ENCODE measurements around the gene CAMSAP1. TPM values are rescaled to one million over a fixed set of nuclear protein-coding genes. Genes with fewer than 3 reads are reported as not detected.

Gene CAMSAP1
- total RNA-seq, 1 donor from 2014 or later = 62.4 TPM

DNA sequence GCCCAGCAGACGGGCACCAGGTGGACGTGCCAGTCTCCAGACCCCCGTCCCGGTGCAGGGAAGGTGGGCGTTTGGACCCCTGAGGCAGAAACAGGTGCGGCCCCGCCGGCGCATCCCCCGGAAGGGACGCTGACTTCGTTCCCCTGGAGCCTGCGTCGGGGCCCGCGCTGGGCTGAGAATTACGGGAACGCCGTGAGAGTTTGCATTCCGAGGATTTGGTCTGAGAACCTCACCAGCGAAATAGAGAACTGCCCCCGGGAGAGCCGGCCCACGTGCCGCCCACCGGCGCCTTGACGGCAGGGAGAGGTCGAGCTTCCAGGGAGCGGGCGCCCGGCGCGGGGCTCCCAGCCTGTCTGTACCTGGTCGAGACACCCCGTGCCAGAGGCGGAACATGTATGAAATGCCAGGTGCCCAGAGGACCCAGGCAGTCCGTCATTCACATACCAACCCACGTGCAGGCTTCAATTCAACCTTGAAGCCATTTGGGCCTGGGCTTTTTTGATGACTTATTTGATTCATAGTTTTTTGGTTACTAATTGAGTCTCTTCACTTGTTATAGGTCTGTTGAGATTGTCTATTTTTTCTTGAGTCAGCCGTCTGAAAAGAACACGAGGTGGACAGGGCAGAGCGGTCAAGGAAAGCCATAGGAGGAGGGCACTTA, 877 bp upstream of the CAMSAP1 start:
- TF ChIP-seq, protein P1, sequence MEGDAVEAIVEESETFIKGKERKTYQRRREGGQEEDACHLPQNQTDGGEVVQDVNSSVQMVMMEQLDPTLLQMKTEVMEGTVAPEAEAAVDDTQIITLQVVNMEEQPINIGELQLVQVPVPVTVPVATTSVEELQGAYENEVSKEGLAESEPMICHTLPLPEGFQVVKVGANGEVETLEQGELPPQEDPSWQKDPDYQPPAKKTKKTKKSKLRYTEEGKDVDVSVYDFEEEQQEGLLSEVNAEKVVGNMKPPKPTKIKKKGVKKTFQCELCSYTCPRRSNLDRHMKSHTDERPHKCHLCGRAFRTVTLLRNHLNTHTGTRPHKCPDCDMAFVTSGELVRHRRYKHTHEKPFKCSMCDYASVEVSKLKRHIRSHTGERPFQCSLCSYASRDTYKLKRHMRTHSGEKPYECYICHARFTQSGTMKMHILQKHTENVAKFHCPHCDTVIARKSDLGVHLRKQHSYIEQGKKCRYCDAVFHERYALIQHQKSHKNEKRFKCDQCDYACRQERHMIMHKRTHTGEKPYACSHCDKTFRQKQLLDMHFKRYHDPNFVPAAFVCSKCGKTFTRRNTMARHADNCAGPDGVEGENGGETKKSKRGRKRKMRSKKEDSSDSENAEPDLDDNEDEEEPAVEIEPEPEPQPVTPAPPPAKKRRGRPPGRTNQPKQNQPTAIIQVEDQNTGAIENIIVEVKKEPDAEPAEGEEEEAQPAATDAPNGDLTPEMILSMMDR (IDR thresholded peaks at IDR 0.05; ENCODE audit: unreplicated experiment) = no peak
- Mint-ChIP-seq H3K9me3 (peaks cover 17% of the 10 kb centered on the region), H3K36me3 (peaks cover 28% of the 10 kb centered on the region), H3K4me1 (peaks cover 42% of the 10 kb centered on the region), H3K27me3 (ENCODE audit: low read depth) (no peaks in the 10 kb centered on the region), H3K4me3 (peak overlapping the region; percentile 72), H3K27ac (peak overlapping the region; percentile 28)
- no peak for DNase-seq (ENCODE audit: low spot score in 2 of 2, unreplicated experiment in 2 of 2)

- TF ChIP-seq, protein P1 (IDR thresholded peaks at IDR 0.05; ENCODE audit: unreplicated experiment) = no peak
- peaks cover 17% of the 10 kb centered on the region for H3K9me3 Mint-ChIP-seq
- H3K36me3 Mint-ChIP-seq = peaks cover 26% of the 10 kb centered on the region
- no peaks in the 10 kb centered on the region for H3K27me3 Mint-ChIP-seq (ENCODE audit: low read depth)
- H3K4me1 Mint-ChIP-seq = peaks cover 49% of the 10 kb centered on the region
- no peak overlapping the region for H3K27ac Mint-ChIP-seq
- peak overlapping the region; percentile 38 for H3K4me3 Mint-ChIP-seq
- DNase-seq (ENCODE audit: low spot score in 2 of 2, unreplicated experiment in 2 of 2) = no peak
These were observed 328 bp downstream of the CAMSAP1 start for GRCh38 chr9:135907006-135907430.

DNA sequence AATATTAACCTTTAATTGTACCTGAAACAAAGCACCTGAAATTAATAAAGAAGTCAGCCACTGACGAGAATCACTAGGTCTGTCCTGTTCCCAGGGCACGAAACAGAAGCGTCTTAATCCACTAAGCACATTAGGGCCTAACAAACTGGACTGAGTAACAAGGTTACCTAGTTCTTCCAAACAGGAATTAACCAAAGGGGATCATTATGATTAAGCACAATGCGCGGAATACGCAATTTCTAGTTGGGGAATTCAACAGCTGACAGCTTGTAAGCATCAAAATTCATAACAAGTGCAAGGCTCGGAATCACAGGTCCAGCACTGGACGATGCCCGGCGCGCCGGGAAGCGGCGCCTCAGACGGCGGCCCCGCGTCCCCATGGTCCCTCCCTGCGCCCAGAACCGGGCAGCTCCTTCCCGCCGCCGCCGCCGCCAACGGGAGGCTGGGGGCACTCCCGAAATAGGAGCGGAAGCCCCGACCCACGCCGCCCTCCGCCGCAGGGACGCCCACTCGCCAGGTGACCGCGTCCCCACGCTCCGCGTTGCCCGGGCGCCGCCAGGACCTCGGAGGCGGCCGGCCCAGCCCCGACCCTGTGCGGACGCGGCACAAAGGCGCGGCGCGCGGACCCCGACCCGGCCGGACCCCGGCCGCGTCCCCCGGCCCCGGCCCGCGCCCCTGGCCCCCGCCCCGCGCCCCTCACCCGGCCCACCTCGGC, 898 bp downstream of the CAMSAP1 start:
- peaks cover 49% of the 10 kb centered on the region for H3K4me1 Mint-ChIP-seq

DNA sequence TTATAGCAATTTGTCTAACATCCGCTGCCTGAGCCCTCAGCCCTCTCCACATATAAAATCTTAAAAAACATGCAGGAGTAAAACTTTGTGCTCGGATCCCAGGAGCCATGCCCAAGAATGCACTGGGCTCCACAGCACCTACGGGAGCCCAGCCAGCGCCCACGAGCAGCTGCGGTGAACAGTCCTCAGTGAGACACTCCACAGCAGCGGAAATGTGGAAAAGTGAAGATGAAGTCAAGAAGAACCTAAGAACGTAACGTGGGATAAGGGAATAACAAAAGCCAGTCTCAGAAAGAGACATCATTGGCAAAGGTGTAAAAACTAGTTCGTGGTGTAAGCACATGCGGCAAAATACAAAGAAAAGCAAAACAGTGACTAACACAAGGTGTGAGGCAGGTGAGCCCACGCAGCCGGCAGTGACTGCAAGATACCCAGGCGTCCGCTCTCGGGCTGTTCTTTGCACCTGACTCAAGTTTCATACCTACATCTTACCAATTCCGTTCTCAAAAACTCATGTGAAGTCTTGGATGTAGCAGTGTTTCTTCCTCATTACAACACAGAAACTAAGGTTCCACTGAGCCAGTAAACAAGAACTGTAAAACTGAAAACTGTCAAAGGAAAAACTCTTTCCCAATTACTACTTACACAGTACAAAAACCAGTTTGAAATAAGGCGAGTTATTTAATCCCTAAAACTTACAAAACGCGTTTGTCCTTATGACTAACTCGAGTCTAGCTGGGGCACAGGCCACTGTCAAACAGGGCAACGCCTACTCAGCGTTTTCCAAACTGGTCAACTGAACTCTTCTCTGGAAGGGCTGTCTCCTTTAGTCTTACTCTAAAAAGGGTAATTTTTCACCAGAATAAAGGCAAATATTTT, 1.7 kb downstream of the CAMSAP1 start:
- peak overlapping the region; percentile 86 for H3K4me3 Mint-ChIP-seq
- no peak for DNase-seq (ENCODE audit: low spot score in 2 of 2, unreplicated experiment in 2 of 2)
- TF ChIP-seq, protein P1 (IDR thresholded peaks at IDR 0.05; ENCODE audit: unreplicated experiment) = no peak
- H3K4me1 Mint-ChIP-seq = peaks cover 49% of the 10 kb centered on the region
- H3K27ac Mint-ChIP-seq = peak overlapping the region; percentile 95
- H3K27me3 Mint-ChIP-seq (ENCODE audit: low read depth) = no peaks in the 10 kb centered on the region
- peaks cover 3% of the 10 kb centered on the region for H3K9me3 Mint-ChIP-seq
- H3K36me3 Mint-ChIP-seq = peaks cover 21% of the 10 kb centered on the region

More for the DNA sequence above, 898 bp downstream of the CAMSAP1 start:
- TF ChIP-seq, protein P1 (IDR thresholded peaks at IDR 0.05; ENCODE audit: unreplicated experiment) = no peak
- Mint-ChIP-seq H3K27ac (peak overlapping the region; percentile 95), H3K4me3 (peak overlapping the region; percentile 86), H3K36me3 (peaks cover 26% of the 10 kb centered on the region), H3K27me3 (ENCODE audit: low read depth) (no peaks in the 10 kb centered on the region), H3K9me3 (peaks cover 11% of the 10 kb centered on the region)
- peak in 1 of 2 experiments; percentile 59 for DNase-seq (ENCODE audit: low spot score in 2 of 2, unreplicated experiment in 2 of 2)

DNA sequence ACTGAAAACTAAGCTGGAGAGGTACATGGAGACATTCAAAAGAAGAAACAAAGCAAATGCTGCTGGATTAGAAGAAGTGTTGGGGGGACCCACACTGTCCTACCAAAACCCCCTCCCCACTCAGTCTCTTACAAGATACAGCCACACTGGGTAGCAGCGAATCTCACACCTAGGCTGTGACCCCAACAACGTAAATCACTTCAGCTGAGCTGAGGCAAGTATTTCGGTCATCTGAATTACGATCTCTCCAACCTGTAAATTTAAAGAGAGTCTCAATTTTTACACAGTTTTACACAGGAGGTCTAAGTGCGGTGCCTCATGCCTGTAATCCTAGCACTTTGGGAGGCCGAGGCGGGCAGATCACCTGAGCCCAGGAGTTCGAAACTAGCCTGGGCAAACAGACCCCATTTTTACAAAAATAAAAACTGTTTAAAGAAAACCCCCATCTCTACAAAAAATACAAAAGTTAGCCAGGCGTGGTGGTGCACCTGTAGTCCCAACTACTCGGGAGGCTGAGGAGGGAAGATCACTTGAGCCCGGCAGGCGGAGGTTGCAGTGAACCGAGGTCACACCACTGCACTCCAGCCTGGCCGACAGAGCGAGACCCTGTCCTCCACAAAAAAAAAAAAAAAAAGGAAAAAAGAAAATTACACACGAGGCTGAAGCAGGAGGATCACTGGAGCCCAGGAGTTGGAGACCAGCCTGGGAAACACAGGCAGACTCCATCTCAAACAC, 3.4 kb downstream of the CAMSAP1 start:
- Mint-ChIP-seq H3K27ac (peak overlapping the region; percentile 69), H3K4me1 (peaks cover 40% of the 10 kb centered on the region), H3K4me3 (no peak overlapping the region), H3K36me3 (peaks cover 23% of the 10 kb centered on the region), H3K27me3 (ENCODE audit: low read depth) (no peaks in the 10 kb centered on the region), H3K9me3 (peaks cover 6% of the 10 kb centered on the region)
- DNase-seq (ENCODE audit: low spot score in 2 of 2, unreplicated experiment in 2 of 2) = no peak
- TF ChIP-seq, protein P1 (IDR thresholded peaks at IDR 0.05; ENCODE audit: unreplicated experiment) = no peak
